ENCODE data around the gene UBTF.

UBTF gene, protein sequence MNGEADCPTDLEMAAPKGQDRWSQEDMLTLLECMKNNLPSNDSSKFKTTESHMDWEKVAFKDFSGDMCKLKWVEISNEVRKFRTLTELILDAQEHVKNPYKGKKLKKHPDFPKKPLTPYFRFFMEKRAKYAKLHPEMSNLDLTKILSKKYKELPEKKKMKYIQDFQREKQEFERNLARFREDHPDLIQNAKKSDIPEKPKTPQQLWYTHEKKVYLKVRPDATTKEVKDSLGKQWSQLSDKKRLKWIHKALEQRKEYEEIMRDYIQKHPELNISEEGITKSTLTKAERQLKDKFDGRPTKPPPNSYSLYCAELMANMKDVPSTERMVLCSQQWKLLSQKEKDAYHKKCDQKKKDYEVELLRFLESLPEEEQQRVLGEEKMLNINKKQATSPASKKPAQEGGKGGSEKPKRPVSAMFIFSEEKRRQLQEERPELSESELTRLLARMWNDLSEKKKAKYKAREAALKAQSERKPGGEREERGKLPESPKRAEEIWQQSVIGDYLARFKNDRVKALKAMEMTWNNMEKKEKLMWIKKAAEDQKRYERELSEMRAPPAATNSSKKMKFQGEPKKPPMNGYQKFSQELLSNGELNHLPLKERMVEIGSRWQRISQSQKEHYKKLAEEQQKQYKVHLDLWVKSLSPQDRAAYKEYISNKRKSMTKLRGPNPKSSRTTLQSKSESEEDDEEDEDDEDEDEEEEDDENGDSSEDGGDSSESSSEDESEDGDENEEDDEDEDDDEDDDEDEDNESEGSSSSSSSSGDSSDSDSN

DNA sequence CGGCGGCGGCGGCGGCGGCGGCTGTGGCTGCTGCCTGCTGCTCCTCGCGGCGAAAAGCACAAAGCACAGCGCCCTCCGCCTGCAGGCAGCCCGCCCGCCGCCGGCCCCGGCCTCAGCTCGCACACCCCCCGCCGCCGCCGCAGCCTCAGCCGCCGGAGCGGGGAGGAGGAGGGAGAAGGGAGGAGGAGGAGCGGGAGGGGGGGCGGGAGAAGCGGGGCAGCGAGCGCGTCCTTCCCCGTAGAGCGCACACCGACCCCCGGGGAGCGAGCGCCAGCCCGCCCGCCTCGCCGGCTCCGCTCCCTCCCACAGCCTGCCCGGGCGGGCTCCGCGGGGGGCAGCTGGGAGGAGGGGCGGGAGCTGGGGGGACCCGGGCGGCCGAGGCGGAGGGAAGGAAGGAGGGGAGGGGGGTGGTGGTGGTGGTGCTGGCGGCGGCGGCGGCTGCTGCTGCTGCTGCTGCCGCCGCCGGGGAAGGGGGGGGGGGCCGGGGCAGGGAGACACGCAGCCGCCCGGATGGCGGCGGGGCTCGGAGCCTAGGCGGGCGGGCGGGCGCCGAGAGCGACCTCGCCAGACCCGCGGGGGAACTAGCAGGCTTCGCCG lies at the start of gene UBTF:
Gene UBTF (minus strand): TSS at position 60 of the 597 bp plus-strand sequence. CDS start 1,446 bp downstream, outside the sequence.
- peak; percentile 58 for DNase-seq (ENCODE audit: low read depth in 1 of 2, low spot score in 1 of 2)

DNA sequence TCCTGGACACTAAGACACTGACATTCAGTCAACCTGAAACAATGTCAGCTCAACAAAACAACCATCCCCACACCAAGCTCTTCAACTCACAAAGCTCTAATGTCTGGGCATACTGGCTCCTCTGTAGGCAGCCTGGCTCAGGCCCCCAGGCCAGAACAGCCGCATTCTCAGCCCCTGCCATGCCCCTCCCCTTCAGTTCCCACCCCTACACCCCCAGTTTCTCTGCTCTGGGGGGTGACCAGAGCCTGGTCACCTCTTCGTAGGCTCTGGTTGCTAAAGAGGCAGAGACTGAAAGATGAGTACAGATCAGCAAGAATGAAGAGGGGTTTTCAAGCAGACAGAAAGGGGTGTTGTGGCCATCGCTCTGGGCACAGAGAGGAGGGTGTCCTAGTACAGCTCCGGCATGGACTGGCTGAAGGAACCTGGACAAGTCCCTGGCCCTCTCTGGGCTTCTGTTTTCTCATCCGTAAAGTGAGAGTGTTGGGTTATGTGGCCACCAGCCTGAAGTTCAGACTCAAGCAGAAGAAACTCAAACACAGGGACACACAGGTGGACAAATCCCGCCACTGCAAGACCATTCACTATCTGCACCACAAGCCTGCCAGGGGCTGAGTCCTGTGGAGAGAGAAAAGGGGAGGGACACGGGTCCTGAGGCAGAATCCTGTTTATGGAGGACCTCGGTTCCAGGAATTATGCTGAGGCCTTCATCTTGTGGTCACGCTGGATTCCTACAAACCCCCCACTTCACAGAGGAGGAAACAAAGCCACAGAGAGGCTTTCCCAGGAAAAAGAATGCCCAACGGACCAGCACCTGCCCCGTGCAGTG lies 49.4 kb upstream of the UBTF start:
- no peak for DNase-seq (ENCODE audit: low read depth in 1 of 2, low spot score in 1 of 2)

DNA sequence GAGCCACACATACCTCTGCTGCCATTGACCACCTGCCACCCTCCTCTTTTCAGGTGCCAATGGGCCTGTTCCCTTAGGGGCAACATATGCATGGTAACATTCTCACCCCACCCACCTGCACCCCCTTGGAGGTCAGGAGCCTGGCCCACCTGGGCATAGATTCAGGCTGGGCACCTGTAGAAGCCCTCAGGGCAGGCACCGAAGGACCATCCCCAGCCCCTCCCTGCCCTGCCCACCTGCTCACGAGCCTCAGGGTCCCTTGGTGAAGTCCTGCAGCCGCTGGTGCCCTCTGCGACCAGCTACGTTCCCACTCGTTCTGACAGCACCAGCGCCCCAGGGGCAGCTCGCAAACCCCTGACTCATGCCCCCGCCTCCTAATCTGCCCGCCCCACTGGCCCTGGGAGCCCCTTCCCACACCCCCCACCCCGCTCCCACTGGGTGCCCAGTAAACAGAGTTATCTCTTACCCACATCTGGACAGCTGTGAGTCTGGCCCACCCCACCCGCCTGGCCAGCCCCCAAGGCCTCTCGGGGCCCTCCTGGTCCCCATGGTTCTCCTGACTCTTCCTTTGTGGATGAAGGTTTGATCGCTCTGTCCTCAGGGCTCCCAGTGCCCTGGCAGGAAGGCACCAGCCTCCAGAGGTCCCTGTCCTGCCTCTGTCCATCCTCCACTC lies 48.5 kb upstream of the UBTF start, which contains the start of gene SLC4A1:
Gene SLC4A1 (minus strand): TSS at position 318 of the 673 bp plus-strand sequence. CDS start 5,269 bp downstream, outside the sequence.
- DNase-seq (ENCODE audit: low read depth in 1 of 2, low spot score in 1 of 2) = no peak

DNA sequence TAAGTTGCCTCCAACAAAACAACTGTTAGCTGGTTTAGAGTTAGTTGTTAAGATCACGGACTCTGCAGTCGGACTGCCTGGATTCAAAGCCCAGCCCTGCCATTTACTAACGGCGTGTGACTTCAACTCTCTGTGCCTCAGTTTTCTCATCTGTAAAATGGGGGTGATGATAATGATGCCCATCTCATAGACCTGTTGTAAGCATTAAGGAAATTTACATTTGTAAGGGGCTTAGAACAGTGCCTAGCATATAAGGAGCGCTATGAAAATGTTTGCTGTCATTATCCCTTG lies 47.6 kb upstream of the UBTF start:
- no peak for DNase-seq (ENCODE audit: low read depth in 1 of 2, low spot score in 1 of 2)

DNA sequence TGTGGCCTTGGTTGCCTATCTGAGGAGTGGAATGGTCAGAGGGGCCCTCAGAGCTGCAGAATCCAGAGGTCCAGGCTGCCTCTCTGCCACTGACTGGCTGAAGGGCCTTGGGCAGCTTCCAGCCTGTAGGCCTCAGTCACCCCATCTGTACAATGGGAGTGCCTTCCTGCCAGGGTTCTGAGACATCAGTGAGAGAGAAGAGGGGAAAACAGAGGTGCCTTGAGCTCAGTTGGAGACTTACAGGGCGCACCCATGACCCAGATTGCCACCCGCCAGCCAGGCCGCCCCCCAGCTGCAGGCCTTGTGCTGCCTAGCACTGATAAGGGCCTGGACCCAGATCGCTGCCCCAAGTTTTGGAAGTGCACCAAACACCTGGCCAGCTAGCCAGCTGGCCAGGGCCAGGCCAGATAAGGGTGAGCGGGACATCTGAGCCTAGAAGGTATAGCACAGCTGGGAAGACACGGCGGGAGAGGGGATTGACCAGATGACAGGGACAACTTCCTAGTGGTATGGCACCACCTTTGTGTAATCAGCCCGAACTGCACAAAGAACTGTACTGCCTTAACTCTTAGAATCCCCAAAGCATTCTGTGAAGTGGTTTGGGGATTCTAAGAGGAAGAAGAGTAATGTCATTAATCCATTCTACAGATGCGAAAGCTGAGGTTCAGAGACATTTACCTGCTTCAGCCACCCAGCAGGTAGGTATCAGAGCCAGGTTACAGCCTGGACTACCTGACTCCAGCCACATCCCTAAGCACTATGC lies 47.1 kb upstream of the UBTF start:
- DNase-seq (ENCODE audit: low read depth in 1 of 2, low spot score in 1 of 2) = no peak

DNA sequence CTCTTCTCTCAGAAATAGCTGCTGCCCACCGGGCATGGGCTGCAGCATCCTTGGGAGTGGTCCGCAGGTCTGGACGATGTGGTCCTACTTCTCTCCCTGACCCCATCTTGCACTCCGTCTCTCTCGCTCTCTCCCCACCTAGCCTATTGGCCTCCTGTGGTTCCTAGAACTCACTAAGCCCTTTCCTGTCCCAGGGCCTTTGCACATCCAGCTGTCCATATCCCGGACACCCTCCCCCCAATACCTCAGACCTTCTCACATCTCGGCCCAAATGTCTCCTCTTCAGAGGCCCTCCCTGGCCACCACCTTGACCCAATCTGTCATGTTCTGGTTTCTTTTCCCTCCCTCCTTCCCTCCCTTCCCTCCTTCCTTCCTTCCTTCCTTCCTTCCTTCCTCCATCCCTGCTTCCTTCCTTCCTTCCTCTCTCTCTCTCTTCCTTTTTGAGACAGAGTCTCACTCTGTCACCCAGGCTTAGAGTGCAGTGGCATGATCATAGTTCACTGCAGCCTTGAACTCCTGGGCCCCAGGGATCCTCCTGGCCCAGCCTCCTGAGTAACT lies 43.9 kb upstream of the UBTF start:
- no peak for DNase-seq (ENCODE audit: low read depth in 1 of 2, low spot score in 1 of 2)

DNA sequence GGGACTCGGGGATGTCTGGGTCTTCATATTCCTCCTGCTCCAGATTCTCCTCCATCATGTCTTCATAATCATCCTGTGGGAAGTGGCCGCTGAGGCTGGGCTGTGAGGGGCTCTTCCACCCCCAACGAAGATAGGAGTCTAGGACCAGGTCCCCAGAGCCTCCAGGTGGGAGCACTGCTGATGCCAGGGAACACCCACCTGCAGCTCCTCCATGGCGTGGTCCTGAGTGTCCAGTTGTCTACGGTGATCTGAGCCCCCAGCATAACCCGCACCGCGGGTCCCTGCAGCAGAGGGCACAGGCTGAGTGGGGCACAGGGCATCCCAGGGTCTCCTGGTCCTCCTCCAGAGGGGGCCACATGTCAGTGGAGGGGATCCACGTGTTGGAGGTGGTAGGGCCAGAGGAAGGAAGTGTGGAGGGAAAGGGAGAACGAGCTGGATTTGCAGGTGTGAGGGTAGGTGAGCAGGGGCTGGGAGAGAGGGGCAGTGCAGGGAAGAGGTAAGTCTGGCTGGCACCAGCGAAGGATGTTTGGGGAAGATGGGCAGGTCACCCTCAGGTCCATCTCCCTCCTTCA lies 43.3 kb upstream of the UBTF start:
- no peak for DNase-seq (ENCODE audit: low read depth in 1 of 2, low spot score in 1 of 2)

DNA sequence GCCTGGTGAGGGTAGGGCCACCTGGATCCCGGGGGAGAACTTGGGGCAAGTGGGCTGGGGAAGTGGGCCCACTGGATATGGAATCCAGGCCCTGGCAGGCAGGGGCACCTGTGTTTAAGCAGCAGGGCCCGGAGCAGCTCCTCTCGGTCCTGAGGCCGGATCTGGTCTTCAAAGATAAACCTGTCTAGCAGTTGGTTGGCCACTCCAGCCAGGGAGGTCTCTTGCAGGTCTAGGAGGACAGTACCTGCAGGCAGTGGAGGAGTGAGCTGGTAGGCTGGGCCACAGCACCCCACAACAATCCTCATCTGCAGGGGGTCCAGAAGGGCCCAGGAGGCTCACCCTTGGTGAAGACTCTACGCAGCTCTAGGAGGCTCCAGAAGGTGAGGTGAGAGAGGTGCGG lies 40.8 kb upstream of the UBTF start:
- no peak for DNase-seq (ENCODE audit: low read depth in 1 of 2, low spot score in 1 of 2)

DNA sequence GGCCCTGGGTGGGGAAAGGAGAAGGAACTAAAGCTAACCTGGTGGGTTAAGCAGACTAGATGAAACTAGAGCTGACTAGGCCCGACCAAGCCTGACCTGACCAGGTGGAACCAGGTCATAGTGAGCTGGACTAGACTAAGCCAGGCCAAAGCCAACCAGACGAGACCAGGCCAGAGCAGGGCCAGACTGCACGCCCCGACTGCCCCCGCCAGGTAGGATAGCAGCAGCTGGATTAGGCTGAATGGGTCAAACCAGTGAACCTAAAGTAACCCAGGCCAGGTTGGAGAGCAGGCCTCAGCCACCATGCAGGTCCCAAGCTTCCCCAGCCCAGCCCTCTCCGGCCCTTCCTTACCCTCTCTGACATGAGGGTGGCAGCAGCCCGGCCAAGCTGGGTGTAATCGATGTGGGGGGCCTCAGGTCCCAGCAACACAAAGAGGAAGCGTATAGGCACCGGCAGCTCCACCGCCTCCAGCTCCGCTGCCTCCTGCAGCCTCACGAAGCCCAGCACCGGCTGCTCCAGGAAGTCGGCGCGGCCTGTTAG lies 39.4 kb upstream of the UBTF start:
- DNase-seq (ENCODE audit: low read depth in 1 of 2, low spot score in 1 of 2) = no peak

DNA sequence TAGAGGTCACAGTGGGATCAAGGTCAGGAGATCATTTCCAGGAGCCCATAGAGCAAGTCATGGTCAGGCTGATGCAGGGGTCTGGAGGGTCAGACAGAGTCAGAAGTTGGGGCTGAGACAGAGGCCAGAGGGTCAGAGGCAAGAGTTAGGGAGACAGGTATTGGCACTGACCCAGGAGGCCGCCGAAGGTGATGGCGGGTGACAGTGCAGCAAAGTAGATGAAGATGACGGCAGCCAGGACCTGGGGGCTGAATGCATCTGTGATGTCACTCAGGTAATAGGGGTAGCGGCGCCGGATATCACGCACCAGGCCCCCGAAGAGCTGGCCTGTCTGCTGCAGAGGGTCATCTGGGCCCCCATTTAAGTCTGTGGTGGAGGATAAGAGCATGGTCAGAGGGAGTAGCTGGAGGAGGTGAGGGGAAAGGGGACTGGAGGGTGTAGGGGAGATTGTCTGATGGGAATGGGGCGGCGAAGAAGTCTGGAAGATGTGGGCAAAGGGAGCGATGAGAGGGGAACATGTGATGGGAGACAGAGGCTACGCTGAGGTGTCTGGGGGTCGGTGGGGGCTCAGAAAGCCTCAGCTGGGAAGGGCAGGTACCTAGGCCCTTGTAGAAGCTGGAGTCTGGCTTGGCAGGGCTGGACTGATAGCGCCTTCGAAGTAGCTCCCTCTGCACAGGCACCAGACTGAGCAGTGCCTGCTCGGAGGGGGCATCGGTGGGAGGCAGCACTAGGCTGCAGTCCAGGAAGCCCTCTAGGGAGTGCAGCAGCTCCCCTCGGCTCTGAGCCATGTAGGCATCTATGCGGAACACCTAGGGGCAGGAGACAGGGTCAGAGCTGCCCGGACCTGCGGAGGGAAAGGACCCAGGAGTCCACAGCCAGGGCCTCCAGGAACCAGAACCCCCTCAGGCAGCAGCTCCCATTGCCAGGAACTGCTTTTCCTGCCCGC lies 38.6 kb upstream of the UBTF start:
- DNase-seq (ENCODE audit: low read depth in 1 of 2, low spot score in 1 of 2) = no peak

DNA sequence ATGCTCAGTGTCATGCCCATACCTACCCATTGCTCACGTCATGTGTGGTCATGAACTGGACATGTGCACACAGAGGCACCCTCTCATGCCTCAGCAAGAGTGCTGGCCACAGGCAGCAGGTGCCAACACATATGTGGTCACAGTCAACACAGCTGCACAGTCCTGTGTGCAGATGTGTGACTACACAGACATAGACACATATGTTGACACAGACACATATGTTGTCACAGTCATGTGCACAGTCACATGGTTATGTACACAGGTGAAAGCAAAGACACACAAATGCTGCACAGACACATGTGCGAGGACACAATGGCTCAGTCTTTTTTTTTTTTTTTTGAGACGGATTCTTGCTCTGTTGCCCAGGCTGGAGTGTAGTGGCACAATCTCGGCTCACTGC lies 37.2 kb upstream of the UBTF start:
- DNase-seq (ENCODE audit: low read depth in 1 of 2, low spot score in 1 of 2) = no peak

DNA sequence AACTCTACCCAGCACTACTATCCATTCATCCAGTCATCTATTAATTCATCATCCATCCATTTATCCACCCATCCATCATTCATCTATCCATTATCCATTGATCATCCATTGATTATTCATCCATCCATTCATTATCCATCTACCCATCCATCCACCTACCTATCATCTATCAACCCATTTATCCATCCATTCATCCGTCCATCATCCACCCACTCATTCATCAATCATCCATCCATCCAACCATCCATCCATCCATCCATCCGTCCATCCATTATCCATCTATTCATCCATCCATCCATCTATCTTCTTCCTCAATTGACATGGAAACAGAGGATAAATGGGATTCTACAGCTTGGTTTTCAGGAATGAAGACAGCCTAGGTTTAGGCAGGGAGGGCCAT lies 36.4 kb upstream of the UBTF start:
- DNase-seq (ENCODE audit: low read depth in 1 of 2, low spot score in 1 of 2) = no peak

DNA sequence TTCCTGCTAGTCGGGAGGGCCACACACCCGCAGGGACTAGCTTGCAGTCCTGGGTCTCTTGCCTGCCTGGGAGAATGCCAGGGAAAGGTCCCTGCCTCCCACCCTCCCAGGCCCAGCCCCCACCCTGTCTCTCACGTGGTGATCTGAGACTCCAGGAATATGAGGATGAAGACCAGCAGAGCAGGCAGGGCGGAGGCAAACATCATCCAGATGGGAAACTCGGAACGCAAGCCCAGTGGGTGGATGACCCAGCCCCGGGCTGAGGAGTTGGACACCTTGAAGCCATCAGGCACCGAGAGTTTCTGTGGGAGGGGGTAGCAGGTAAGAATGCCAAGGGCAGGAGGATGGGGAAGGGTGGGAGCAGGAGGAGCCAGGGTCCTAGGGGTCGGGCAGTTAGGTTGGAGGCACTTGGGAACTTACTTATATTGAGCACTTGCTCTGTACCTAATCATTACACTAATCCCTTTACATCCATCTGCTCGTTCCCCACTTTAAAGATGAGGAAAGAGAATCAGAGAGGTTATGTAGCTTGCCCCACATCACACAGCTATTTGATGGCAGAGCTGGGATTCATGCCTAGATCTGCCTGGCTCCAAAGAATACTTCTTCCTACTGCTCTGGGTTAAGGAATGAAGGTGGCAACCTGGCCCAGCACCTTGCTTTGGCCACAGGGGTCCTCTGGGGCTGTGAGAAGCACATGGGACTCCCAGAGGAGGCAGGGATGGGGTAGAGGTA lies 35.1 kb upstream of the UBTF start:
- DNase-seq (ENCODE audit: low read depth in 1 of 2, low spot score in 1 of 2) = no peak

DNA sequence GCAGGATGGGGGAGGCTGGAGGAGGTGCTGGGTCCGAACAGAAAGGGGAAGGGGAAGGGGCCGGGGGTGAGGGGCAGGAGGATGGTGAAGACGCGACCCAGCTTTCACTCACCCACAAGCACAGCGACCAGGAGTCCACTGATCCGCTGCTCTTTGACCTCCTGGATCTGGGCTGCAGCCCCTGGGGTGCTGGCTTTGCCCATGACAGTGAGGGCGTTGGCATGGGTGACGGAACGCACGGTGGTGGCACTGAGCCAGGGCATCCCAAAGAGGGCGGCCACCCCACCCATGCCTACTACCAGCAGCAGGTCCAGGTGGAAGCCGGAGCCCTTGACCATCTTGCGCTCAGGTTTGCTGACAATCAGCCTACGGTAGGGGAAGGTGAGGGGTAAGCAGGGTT lies 33.5 kb upstream of the UBTF start:
- DNase-seq (ENCODE audit: low read depth in 1 of 2, low spot score in 1 of 2) = no peak

DNA sequence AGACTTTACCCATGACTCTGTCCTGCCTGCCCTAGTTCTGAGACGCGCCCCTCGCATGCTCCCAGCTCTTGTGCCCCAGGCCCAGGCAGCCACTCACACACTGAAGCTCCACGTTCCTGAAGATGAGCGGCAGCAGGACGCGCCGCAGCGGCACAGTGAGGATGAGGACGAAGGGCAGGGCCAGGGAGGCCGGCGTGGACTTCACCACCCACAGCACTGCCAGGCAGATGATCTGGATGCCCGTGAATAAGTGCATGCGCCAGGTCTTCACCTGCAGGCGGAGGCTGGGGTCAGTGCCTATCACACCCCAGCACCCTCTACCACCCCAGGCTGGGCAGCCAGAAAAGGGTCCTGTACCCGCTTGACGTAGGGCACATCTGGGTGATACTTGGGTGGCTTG lies 31.6 kb upstream of the UBTF start:
- no peak for DNase-seq (ENCODE audit: low read depth in 1 of 2, low spot score in 1 of 2)

DNA sequence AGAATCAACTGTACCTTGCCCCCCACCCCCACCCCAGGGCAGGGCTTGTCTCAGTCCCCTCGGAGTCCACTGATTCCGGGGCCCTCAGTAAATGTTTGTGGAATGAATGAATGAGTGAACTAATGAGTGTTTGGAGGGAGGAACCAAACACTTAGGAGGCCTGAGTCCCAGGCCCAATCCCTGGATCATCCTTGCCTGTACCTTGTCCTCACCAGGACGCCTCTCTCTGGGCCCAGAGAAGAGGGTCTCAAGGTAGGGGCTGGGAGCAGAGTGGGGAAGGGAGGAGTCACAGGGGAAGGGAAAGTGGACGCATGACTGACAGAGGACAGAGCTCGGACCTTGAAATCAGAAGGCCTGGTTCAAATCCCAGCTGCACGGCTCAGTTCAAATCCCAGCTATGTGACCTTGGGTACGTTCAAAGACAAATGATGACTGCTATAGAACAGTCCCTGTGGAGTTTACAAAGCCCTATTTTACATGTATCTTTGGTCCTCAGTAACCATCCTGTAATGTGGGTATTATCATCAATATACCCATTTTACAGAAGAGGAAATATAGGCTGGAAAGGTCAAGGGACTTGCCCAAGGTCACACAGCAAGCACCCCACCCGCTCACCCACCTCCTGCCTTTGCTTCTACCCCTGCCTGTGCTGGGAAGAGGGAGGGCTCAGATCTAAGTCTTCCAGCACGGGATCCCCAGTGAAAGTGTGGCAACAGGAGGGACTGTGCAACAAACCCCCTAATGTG lies 30.2 kb upstream of the UBTF start:
- DNase-seq (ENCODE audit: low read depth in 1 of 2, low spot score in 1 of 2) = no peak
